Stimulated activated CD8-positive, alpha-beta memory T cell treated with anti-CD3 and anti-CD28 coated beads, Interleukin-7, amount 100 ng/mL, for 4 hours (primary cell): ENCODE data around the gene S100A10.

ENCODE experiments used
- DNase-seq, 2 donors: peaks; one replicate each; pipeline ENCODE4 v3.0.0-alpha.2; 2020; ENCODE audit warnings: low read depth in 2 of 2

The S100A10 gene, protein sequence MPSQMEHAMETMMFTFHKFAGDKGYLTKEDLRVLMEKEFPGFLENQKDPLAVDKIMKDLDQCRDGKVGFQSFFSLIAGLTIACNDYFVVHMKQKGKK

DNA sequence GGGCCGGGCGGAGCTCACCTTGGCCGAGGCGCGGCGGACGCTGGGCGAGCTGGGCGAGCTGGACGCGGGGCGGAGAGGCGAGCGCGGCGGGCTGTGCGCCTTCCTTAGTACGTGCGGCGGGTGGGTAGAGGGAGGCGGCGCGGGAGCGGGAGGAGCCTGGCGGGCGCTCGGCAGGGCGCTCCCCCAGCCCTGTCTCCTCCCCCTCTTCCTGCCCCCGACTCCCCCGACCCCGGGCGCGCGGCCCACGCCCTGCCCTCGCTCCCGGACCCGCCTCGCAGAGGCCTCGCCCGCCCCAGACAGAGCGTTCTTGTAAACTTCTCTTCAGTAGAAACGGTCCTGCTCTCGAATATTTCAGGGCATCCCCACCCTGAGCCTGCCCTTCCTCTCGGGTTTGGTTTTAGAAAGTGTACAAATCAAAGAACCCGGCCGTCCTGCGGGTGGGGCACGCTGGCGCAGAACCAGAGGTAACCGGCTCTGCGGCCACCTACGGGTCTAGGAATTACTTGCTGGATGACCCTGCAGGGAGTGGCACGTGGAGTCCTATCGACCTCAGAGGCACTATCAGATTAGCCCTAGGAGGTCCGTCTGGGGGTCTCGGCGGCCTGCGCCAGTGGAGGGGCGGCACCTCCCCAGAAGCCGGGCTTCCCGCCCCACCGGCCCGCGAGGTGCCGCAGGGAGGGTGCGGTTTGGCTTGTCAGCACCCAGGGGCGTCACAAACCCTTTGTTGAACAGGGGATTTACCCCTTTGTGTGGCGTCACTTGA, at the start of gene S100A10:
TSS of gene S100A10 (minus strand) at position 126 of the 763 bp plus-strand sequence. CDS start 7,629 bp downstream, outside the sequence.
- DNase-seq, result peak; percentile 52 to 80

DNA sequence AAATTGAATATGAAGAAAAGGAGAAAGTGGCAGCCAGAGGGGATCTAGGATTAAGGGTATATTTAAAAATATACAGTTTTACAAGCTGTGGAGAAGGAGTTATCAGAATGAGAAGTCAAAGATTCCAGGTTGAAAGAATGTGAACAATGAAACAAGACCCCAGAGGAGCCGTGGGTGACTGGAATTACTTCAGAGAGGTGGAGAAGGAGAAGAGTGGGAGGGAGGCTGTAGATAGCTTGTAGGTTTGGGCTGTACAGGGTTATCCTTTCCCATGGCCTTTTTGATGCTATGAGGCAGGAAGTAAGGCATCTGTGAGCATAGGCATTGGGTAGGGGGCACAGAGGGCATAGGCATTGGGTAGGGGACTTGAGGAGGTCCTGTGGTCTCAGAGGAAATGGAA, 48.4 kb upstream of the S100A10 start:
- no peak for DNase-seq

DNA sequence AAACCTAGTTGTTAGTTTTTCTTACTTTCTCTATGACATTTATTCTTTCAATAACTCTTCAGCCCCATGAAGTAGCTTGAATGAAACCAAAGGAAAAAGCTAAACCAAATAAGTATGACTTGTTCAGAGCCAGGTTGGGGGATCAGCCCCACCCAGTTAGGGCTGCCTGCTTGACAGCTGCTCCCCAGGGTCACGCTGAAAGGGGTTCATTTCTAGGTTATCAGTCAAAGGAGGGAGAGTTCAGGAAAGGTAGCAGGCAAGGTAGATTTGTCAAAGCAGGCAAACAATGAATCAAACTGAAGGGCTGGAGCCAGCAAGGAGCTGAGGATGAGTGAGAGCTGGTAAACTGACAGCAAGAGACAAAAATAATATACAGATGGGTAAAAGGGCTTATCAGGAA, 46.2 kb upstream of the S100A10 start:
- no peak for DNase-seq

DNA sequence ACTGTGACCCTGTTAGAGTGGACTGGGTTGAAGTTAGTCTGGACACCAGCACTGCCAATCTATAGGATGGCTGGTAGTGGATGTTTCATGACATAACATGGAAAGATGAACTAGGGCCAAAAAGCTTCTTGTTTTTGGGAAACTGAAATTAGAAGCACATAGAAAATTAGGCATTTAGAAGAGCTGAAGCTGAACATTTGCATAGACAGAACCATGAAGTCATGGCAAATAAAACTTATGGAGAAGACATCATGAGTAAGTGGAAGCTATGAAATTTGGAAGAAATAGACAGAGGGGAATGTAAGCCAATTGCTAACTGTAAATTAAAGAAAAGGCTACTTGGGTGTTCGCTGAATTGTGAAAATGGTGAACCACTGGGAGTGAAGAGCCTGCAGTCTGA, 45.8 kb upstream of the S100A10 start:
- DNase-seq, result no peak

DNA sequence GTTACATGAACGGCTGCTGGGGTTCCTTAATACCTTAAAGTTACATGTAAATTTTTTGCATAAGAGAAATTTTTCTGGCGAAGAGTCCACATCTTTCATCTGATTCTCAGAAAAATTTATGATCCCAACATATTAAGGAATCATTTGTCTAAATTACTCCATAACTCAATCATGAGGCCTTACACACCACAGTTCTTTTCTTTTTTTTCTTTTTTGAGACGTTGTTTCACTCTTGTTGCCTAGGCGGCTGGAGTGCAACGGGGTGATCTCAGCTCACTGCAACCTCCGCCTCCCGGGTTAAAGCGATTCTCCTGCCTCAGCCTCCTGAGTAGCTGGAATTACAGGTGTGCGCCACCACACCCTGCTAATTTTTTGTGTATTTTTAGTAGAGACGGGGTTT, 45.2 kb upstream of the S100A10 start:
- no peak for DNase-seq

DNA sequence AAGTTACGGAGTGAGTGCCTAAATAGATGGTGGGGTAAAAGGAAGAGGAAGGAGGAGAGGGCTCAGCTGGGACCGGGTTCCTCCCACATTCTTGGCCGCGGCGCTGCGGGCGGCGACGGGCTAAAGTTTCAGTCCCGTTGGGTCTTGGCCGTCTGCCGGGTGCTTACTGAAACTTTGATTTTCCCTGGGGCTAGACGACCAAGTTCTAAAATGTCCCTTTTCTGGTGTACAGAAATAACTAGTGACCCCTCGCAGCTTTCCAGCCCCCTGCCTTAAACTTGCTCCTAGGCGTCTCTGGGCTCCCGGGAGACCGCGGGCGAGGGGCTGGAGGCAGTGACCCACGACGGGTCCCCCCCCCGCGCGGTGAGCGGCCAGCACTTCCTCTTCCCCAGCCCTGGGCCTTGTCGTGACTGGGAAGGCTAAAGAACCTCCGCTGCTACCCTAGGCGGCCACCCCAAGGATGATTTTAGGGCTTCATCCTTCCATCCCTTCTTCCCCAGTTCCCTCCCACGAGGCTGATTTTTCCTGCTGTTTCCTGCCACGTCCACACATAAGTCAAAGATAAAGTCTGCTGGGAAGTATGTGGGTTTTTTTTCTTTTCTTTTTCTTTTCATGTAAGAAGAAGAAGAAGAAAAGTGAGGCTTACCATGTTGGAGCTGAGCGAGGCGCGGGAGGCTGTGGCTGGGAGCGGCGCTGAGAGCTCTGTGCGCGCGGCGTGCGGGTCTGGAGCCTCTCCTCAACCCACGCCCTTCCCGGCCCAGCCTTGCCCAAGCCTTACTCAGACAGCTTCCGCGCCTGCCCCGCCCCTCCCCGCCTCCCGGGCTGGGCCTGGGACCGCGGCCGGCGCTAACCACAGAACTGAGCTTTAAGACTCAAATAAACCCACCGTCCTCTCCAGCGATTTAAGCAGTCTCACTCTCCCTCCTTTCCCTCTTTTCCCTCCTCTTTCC, 42.9 kb upstream of the S100A10 start, which contains the start of gene S100A11:
TSS of gene S100A11 (minus strand) at position 738 of the 950 bp plus-strand sequence. CDS start at position 649, 89 bp downstream.
- DNase-seq, result peak; percentile 31 to 70

DNA sequence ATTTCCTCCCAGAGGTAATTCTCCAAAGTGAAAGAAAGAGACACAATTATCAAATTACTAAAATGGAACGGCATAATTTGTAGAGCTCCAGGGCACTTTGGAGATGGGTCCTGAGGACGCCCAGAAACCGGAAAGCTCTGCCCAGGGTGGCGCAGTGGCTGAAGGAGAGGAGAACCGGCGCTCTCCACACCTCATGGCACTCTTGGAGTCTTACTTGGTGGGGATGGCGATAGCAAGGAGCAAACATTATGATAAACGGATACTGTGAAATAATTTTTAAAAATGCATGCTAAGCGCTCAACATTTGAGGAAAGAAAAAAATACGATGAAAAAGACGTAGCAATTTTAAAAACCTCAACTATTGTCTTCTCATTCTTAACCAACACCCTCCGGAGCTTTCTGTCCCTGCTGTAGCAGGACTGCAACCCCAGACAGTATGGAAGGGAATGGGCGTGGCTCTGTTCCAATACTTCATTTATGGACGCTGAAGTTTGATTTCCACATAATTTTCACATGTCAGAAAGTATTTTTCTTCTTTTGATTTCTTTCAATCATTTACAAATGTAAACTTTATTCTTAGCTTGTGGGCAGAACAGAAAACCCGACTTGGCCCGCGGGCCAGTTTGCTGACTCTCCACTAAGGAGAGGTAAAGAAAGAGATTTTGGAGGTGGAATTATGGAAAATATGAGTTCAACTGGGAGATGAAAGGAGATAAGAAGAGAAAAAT, 42.0 kb upstream of the S100A10 start:
- no peak for DNase-seq

DNA sequence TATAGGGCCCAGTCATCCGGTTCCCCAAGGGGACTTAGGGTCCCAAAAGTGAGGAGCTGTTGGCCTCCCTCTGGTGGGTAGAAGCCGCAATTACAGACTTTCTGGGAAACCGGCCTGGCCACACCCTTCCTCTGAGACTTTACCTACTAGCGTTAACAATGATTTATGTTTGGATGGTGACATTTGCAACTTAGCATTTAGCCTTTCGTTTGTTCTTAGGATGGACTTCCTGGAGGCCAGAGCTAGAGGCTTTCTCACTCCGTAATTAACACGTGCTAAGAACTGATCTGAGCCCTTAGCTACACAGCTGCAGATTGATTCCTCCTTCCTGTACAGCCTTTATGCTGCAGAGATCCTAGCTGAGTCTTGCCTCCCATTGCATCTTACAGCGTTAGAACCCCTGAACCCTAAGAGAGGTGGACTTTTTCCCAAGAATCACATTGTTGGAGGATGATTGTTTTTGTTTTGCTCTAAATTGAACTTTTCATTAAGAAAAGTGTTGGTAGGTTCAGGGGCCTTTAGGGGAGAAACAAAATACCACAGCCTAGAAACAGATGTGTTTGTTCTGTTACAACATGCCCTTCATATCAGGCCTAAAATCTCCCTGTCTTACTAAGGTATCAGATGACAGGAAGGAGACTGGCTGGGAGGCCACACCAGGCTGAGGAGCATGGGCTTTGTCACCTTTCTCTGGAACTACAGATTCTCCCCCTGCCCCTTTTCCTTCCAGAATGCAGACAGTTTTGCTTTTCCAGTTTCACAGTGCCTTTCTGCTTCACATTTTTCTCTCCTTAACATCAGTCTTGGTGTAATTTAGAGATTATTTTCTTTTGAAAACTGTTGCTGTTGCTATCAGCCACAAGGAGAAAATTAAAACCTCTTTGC, 41.2 kb upstream of the S100A10 start:
- DNase-seq, result peak; percentile 28 to 41

DNA sequence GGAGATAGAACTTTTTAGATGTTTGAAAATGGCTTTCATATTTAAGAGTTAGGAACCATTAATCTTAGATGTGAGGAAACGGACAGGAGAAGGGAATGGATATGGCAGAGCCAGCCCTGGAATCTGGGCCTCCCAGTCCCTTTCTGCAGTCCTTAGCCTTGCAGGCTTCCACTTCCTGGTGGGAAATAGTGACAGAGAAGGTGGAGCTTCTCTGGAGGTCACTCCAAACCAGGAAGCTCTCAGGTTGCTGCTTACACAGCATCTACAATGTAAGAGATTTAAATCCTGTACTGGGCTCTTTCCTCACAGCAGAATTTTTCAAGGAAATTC, 40.6 kb upstream of the S100A10 start:
- DNase-seq, result no peak

DNA sequence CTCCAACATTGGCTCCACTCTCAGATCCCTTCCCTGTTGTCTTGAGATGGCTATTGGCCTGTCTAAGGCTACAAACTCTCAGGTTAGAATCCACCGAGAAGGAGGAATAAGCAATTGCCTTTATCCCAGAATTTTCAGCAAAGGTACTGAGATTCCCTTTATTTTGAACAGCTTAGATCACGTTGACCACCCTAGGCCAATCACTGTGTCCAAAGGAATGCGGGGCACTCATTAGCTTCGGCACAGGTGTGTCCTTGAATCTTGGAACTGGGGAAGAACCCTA, 36.2 kb upstream of the S100A10 start:
- no peak for DNase-seq

DNA sequence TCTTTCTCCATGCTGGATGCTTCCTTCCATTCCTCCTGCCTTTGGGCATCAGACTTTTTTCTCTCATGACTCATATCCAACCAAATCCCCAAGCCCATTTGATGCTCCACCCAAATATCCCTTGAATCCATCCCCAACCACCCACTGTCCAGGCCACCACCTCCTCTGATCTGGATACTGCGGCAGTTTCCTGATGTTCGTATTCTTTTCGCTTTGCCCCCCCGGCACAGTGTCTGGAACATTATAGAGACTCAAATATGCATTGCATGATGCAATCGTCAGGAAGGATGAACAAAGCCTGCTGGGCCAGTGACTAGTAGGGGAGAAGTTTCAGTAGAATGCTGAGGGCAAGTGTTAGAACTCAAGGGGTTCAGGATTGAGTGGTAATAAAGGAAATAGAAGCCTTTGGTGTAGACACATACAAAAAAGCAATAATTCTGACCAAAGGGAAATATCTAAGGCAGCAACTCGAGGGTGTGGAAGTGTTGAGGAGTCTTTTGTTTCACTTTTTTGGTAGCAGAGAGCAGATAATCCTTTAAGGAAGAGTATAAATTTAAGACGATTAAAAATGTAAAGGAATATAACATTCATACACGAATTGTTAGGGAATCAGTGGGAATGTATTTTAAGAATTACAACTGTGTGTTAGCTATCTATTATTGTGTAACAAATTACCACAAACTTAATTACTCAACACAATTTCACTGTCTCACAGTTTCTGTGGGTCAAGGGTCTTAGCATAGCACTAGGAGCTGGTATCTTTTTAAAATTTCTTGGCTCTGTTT, 35.7 kb upstream of the S100A10 start:
- DNase-seq, result no peak

DNA sequence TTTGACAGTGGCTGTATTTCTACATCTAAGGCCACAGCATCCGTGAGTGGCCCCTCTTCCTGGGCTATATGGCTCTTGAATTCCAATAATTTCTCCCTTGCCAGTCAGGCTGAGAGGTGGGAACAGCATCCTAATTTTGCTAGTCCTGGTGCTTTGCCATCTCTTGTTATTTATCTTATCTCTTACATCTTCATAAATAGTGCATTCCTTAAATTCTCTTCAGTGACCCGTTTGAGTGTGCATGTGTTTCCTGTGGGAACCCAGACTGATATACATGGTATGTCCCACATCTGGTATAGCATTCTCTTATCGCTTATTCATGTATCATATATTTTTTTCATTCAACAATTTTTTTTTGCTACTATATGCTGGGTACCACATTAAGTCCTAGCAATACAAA, 33.2 kb upstream of the S100A10 start:
- no peak for DNase-seq

DNA sequence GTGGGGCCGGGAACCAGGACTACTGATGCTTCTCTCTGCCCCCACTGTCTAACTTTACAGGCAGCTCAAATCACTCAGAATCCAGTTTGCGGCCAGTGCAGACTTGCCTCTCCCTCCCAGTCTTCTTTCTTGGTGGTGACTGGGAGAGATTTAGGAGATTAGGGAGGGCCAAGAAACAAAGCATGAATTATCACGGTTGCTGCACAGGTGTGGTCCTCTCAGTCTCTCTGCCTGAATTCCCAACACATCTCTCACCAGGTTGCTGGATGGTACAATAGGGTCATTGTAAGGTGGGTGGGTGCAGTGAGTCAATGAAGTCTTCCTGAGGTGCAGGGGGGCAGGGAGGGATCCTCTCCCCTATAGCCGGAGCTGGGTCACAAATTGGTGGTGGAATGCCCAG, 30.6 kb upstream of the S100A10 start:
- no peak for DNase-seq

DNA sequence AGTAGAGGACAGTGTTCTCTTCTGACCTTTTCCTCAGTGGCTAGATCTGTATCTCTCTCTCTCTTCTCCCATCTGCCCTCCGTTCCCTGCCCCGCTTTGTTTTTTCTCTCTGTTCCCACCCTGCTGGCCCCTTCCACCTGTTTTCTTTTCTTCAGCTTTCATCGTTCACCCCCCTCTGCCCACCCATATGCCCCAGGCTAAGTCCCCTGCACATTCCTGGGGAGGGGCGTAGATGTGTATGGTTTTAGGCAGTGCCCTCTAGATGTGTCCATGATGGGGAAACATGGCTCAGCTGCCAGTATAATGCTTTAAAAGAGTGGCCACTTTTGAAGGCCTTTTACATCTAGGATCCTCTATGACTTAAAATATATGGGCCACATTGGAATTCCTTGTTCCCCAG, 29.6 kb upstream of the S100A10 start:
- no peak for DNase-seq

DNA sequence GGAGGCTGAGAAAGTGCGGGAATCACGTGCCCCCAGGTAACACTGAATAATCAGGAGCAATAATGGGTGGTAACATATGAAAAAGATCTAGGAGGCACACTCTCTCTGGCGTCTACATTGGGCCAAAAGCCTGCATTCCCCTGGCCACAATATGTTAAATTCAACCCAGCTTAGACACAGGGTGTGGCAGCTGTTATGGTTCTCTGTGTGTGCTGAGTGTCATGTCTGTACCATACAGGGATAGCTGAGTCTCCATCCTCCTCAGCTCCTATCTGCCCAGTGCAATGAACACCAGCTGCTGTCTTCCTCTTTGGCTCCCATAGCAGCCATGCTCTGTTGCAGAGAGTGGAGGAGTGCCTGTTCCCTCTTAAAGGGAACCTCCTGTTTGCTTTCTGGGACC, 28.8 kb upstream of the S100A10 start:
- DNase-seq, result no peak

DNA sequence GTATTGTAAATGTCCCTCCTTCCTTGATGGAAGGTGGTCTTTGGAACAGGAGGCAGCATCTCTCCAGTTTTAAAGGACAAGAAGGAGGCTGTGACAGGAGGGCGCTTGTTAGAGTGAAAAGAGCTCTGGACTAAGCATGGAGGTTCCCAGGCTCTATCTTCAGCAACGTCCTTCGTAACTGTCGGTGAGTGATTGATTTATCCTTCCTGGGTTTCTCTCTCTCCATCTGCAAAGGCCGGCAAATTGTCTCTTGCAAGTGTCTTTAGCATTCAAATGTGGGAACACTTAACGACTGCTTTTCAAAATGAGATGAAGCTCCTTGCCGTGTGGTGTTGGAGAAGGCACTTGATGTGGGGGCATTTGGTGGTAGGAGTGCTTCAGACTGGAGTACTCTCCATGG, 27.9 kb upstream of the S100A10 start:
- no peak for DNase-seq

DNA sequence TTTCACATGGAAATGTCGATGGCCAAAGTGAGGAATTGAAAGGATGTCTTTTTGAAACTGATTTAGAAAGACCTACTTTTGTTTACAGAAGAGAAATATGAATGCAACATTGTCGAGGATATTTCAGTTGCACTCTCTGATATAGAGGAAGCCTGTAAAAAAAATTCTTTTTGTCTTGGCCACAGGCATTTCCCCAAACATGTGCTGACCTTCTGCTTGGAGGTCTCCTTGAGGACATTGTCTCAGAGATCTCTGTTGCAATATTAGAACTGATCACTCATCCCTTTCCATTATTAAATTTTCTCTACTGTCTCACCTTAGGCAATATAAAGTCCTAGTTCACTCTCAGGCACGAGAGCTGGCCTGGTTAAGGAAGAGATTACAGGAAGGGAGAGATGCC, 27.2 kb upstream of the S100A10 start:
- DNase-seq, result no peak

DNA sequence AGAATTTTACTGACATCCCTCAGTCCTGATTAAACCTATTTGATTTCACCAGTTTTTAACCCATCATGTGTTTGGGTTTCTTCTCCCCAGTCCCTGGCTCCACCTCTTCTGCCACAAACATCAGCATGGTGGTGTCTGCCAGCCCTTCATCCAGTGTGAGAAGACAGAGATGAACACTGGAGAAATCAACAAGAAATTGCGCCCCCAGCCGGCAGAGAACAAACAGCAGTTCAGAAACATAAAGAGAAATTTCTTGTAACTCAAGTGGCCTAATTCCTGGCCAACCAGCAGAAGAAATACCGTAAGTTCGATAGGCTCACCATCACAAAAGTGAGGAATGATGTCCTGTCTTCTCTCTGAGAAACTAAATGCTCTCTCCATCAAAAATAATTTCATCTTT, 24.9 kb upstream of the S100A10 start:
- DNase-seq, result no peak

DNA sequence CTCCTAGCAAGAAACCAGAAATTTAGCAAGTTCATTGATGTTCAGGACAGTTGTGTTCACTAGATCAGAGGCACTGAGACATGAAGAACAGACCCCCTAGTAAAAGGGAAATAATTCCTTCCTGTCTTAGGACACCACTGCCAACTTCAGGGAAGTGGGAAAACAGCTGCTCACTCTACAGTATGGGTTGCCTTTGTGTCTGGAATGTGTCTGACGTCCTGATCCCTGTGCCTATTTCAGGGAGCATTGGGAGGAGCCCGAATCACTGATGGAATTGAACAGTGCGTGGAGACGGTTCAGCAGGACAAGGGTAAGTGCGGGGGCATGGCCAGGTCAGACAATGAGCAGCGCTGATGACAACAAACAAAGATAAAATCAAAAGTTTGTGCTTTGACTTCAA, 22.1 kb upstream of the S100A10 start:
- DNase-seq, result no peak

DNA sequence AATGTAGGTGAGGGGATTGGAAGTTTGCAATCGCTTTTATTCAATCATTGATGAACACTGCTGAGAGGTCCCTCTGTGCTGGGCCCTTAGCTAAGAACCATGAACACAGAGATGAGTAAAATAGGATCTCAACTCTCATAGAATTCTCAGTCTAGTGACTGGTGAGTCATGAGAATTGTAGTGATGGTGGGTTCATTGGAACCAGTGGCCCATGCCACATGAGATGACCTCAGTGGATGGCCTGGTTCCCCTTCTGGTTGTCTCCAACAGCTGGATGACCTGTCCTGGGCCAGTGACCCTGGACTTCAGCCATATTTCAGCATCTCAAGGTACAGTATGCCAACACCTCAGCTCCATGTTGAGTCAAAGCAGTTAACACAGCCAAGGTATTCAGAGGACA, 21.3 kb upstream of the S100A10 start:
- DNase-seq, result no peak
